Cardiac fibroblast (primary cell): ENCODE data around the gene DNPEP.
"Not testable (repeated sequence)": the region's sequence is repeated elsewhere in the genome, so short reads cannot be mapped to it uniquely, and the experiment has no call there.

Experiments used
- DNase-seq, 2 donors: peaks; one replicate each; pipeline versions ENCODE4 v3.0.0 to v3.0.0-alpha.2; 2010; ENCODE audit warnings: low read depth in 2 of 2
- H3K4me3 ChIP-seq, 2 donors: replicated peaks in 1 of 2; 1 replicate in 1 of 2; 2 replicates in 1 of 2; pipeline ENCODE4 v1.5.1; 2011; ENCODE audit warnings: low read depth in 2 of 2, low read length in 2 of 2, mild to moderate bottlenecking in 2 of 2, moderate library complexity in 1 of 2
- CTCF ChIP-seq: IDR thresholded peaks from one replicate; pipeline ENCODE4 v1.5.1; 2011; ENCODE audit warnings: low read depth, mild to moderate bottlenecking, low read length, inconsistent platforms

DNPEP gene

DNA sequence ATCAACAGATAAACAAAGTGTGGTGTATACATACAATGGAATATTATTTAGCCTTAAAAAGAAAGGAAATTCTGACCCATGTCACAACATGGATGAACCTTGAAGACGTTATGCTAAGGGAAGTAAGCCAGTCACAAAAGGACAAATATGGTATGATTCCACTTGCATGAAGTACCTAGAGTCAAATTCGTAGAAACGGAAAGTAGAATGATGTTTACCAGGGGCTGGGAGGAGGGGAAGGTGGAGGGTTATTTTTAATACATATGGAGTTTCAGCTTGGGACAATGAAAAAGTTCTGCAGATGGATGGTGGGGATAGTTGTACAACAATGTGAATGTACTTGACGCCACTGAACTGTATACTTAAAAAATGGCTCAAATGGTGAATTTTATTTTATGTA, 27.1 kb upstream of the DNPEP start:
- TF ChIP-seq CTCF, result no peak
- no peak for DNase-seq
- no peak overlapping the region for H3K4me3 ChIP-seq

DNA sequence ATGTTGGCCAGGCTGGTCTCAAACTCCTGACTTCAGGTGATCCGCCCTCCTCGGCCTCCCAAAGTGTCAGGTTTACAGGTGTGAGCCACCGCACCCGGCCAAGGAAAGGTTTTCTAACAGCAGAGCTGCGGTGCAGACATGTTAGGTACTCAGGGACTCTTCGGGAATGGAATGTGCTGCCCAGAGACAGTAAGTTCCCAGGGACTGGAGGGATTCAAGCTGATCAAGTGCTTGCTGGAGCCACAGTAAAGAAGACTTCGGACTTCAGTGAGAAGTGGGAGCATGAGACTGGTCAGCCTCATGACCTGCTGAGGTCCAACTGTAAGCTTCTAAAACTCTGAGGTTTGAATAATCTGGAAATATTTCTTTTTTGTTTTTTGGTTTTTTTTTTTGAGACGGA, 22.7 kb upstream of the DNPEP start:
- DNase-seq, result no peak
- no peak overlapping the region for H3K4me3 ChIP-seq
- TF ChIP-seq CTCF, result no peak

DNA sequence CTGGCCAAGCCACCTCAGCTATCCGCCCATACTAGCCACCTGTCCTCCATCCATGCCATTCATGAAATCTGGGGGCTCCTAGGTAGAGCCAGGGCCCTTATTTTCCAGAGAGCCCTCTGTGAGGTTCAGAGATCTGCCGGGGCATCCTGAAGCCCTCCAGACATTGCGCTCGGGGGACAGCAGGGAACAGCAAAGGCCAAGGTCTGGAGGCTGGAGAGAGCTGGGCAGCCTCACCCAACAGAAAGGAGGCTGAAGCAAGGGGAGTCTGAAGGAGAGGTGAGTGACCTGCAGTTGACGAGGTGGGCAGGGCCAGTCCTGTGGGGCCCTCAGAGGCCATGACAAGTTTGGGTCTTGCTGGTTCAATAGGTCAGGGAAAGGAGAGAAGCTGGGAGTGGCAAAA, 21.9 kb upstream of the DNPEP start:
- no peak for DNase-seq
- TF ChIP-seq CTCF, result no peak
- H3K4me3 ChIP-seq, result no peak overlapping the region

DNA sequence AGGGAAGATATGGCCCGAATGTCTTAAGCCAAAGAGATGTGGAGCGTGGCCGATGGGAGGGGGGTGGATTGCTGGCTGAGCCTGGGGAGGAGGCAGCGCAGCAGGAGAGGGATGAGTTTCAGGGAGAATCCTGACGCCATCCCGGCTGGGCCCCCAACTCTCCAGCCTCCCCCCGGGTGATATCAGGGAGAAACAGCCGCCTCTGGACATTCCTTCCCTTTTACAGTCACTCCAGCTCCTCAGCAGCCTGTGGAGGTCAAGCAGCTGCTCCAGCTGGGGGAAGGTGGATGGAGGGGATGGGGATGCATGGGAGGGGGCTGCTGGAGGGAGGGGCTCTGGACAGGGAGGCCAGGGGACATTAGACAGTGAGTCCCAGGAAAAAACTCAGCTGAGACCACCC, 20.9 kb upstream of the DNPEP start:
- no peak for TF ChIP-seq CTCF
- H3K4me3 ChIP-seq, result no peak overlapping the region
- no peak for DNase-seq

DNA sequence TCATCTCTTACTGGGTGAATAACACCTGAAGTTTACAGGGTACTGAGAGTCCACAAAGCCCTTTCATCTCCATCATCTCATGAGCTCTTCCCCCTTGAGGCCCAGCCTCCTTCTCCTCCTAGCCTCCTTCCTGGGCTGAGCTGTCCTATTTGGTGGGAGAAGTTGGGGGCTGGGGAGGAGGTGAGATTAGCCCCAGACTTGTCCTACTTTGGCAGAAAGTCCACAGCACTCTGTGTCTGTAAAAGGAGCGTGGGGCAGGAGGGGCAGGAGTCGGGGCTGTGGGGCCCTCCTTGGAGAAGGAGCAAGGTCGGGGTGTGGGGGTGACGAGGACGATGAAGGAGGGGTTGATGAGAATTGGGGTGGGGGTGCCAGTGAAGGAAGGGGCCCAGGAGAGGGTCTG, 20.5 kb upstream of the DNPEP start:
- no peak for DNase-seq
- H3K4me3 ChIP-seq, result no peak overlapping the region
- TF ChIP-seq CTCF, result no peak

GRCh38 chr2:219407343-219407742, 19.6 kb upstream of the DNPEP start:
- not testable (repeated sequence) for H3K4me3 ChIP-seq, DNase-seq

DNA sequence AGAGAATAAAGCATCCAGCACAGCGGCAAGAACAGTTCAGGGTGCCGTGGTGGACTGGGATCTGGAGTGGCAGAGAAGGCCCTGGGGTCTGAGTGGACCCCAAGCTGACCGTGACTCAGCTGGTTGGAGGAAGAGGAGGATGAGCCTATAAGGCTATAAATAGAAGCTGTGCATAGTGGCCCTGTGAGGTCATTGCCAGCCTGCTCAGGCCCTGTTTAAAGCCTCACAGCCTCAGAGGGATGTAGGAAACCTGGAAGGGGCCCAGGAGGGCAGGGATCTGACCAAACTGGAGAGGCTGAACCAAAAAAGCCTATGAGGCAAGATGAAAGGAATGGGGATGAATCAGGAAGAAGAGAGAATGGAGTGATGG, 19.1 kb upstream of the DNPEP start:
- TF ChIP-seq CTCF, result no peak
- DNase-seq, result peak; percentile 89 to 90
- H3K4me3 ChIP-seq, result no peak overlapping the region
